HL-60 (cell line): ENCODE measurements around the gene UBXN10.

Experiments
- DNase-seq, 2 experiments: peaks; one replicate each; pipeline ENCODE4 v3.0.0-alpha.2; 2010 to 2020; ENCODE audit warnings: low read depth in 1 of 2, low spot score in 1 of 2
- H3K27ac ChIP-seq: fragments of 250-450 bp; sonication (Bioruptor Pico); replicated peaks from 2 replicates; pipeline ENCODE4 v1.5.1; 2020; ENCODE audit warnings: mild to moderate bottlenecking, moderate library complexity
- H3K27me3 ChIP-seq: fragments of 250-450 bp; sonication (Bioruptor Pico); 2 replicates; pipeline ENCODE4 v1.5.1; 2021; ENCODE audit warnings: mild to moderate bottlenecking, moderate library complexity; ENCODE audit not compliant: insufficient read depth, poor library complexity, severe bottlenecking
- H3K4me3 ChIP-seq: replicated peaks from 2 replicates; pipeline ENCODE4 v1.5.1; 2011; ENCODE audit warnings: mild to moderate bottlenecking, control low read depth, low read length; ENCODE audit not compliant: insufficient read depth
- CTCF ChIP-seq: IDR thresholded peaks from one replicate; pipeline ENCODE4 v1.5.1; 2011; ENCODE audit warnings: low read length, control low read depth, inconsistent platforms; ENCODE audit not compliant: insufficient read depth
- GABPA ChIP-seq: IDR thresholded peaks from 2 replicates; pipeline ENCODE4 v1.6.1; 2012; ENCODE audit warnings: low read depth
- POLR2AphosphoS5 ChIP-seq: IDR thresholded peaks from 2 replicates; pipeline ENCODE4 v1.6.1; 2012; ENCODE audit warnings: low read depth
- REST ChIP-seq: IDR thresholded peaks from 2 replicates; pipeline ENCODE4 v1.6.1; 2012; ENCODE audit warnings: low read depth; ENCODE audit not compliant: insufficient replicate concordance
- SPI1 ChIP-seq: IDR thresholded peaks from 2 replicates; pipeline ENCODE4 v1.6.1; 2012; ENCODE audit warnings: low read depth, mild to moderate bottlenecking, borderline replicate concordance

UBXN10 gene

GRCh38 chr1:20188455-20188817 lies 2.5 kb downstream of the UBXN10 start:
- DNase-seq = no peak
- TF ChIP-seq REST (no peak), SPI1 (no peak), GABPA (no peak), CTCF (no peak), POLR2AphosphoS5 (no peak)
- H3K27me3 ChIP-seq = no peaks in the 10 kb centered on the region
- no peak overlapping the region for H3K4me3 ChIP-seq
- H3K27ac ChIP-seq = no peak overlapping the region

GRCh38 chr1:20189664-20190063 lies 3.8 kb downstream of the UBXN10 start:
- Histone ChIP-seq H3K27me3 (no peaks in the 10 kb centered on the region), H3K4me3 (no peak overlapping the region), H3K27ac (no peak overlapping the region)
- DNase-seq = no peak
- TF ChIP-seq SPI1 (no peak), POLR2AphosphoS5 (no peak), CTCF (no peak), GABPA (no peak), REST (no peak)

GRCh38 chr1:20190256-20191160 lies 4.6 kb downstream of the UBXN10 start:
- TF ChIP-seq GABPA (no peak), POLR2AphosphoS5 (no peak), CTCF (no peak), SPI1 (no peak), REST (no peak)
- Histone ChIP-seq H3K4me3 (no peak overlapping the region), H3K27me3 (no peaks in the 10 kb centered on the region), H3K27ac (no peak overlapping the region)
- no peak for DNase-seq
